ENCODE data around the gene CEACAM16. TPM values are rescaled to one million over a fixed set of nuclear protein-coding genes. Genes with fewer than 3 reads are reported as not detected.

Gene CEACAM16
- total and polyA plus RNA-seq, 9 of the 15 experiments (the other 6 are each of a cell fraction or from before 2014, with no cell fraction given) = not detected

- no peaks in the 10 kb centered on the region for H3K27me3 ChIP-seq (ENCODE audit: control insufficient read depth in 2 of 2, insufficient read depth in 2 of 2, low read length in 2 of 2)
- in situ Hi-C loops (cut with MboI) = no loop called here
- WGBS (ENCODE audit: insufficient coverage, low coverage, missing lambda C conversion rate) = 0% methylated on average over 8 of the region's 11 CpGs
- no peaks in the 10 kb centered on the region for H4K20me1 ChIP-seq (replicated peaks; ENCODE audit: control insufficient read depth, insufficient read depth, low read length)
- ChIA-PET CTCF (ENCODE audit: low intra/inter-chr PET ratio) (no interaction called here), POLR2A (interaction anchor here (0.7 to 1.8 kb wide), 4 partner anchors 10 to 293 kb away, joined by 3 to 16 read pairs (median 3); no protein-coding TSS in a partner anchor)
- peak overlapping the region; percentile 36; the same call in 1 of the 2 replicates for H3K4me3 ChIP-seq
- DNase-seq (ENCODE audit: extremely low read depth in 1 of 4, low spot score in 3 of 4) (no peak), FAIRE-seq (no peak), ATAC-seq (no peak)
- peak overlapping the region; percentile 77 for H3K27ac ChIP-seq (ENCODE audit: extremely low read depth, low read depth, low read length)
- peak overlapping the region; percentile 73 to 79; a peak in 3 of 4 replicates for H3K9ac ChIP-seq (ENCODE audit: insufficient read depth in 1 of 2, low read depth in 2 of 2, low read length in 2 of 2)
- no peaks in the 10 kb centered on the region for H3K9me1 ChIP-seq (ENCODE audit: control insufficient read depth, insufficient read depth, low read length)
- no peaks in the 10 kb centered on the region for H3K36me3 ChIP-seq (ENCODE audit: control insufficient read depth, insufficient read depth, low read length)
- no peaks in the 10 kb centered on the region for H3K79me2 ChIP-seq (ENCODE audit: control insufficient read depth, insufficient read depth, low read length)
- no peak for TF ChIP-seq FOXA3 (CRISPR knock-in tag; conservative IDR thresholded peaks at IDR 0.05 in 1 of 2, IDR thresholded peaks at IDR 0.05 in 1 of 2)
- TF ChIP-seq ZNF395 (CRISPR knock-in tag; IDR thresholded peaks at IDR 0.05) = 0 out of 2 replicates have a peak, but pooled peaks have one; percentile 3
- TF ChIP-seq ZNF740 (CRISPR knock-in tag; IDR thresholded peaks at IDR 0.05) = no peak
- TF ChIP-seq ZNF740 (tag; IDR thresholded peaks at IDR 0.05) = peak in 1 of 2 experiments; percentile 70; a peak in 1 of 4 replicates
- 0 out of 4 replicates have a peak, but pooled peaks of 1 of the 2 experiments have one; percentile 5 for TF ChIP-seq ZNF639 (CRISPR knock-in tag; conservative IDR thresholded peaks at IDR 0.05 in 1 of 2, IDR thresholded peaks at IDR 0.05 in 1 of 2)
- 0 out of 2 replicates have a peak, but pooled peaks have one; percentile 18 for TF ChIP-seq ZNF584 (CRISPR knock-in tag; IDR thresholded peaks at IDR 0.05; ENCODE audit: low read depth)
- 0 out of 2 replicates have a peak, but pooled peaks have one; percentile 12 for TF ChIP-seq ZNF197 (CRISPR knock-in tag; IDR thresholded peaks at IDR 0.05; ENCODE audit: low read depth)
- 0 out of 2 replicates have a peak, but pooled peaks have one; percentile 61 for TF ChIP-seq VEZF1 (CRISPR knock-in tag; IDR thresholded peaks at IDR 0.05)
- no peak for TF ChIP-seq FOXP1 (CRISPR knock-in tag; IDR thresholded peaks at IDR 0.05)
- TF ChIP-seq CHD4 (IDR thresholded peaks at IDR 0.05; ENCODE audit: insufficient read depth, insufficient replicate concordance, low read depth, low read length, poor library complexity, severe bottlenecking) = no peak
- TF ChIP-seq NRF1 (conservative IDR thresholded peaks at IDR 0.05 in 1 of 2, IDR thresholded peaks at IDR 0.05 in 1 of 2) = 0 out of 4 replicates have a peak, but pooled peaks of 1 of the 2 experiments have one; percentile 1
- peak; percentile 7 for TF ChIP-seq TAF1 (IDR thresholded peaks at IDR 0.05; ENCODE audit: control insufficient read depth, extremely low read depth, insufficient read depth, low read length, severe bottlenecking)
- H3K4me1 ChIP-seq (replicated peaks in 1 of 2; ENCODE audit: control insufficient read depth in 2 of 2, insufficient read depth in 2 of 2, low read length in 2 of 2) = peaks cover 22 to 56% of the 10 kb centered on the region in 2 experiments
- no TSS peak for BruUV-seq (replicated peaks)
- intact Hi-C loops (cut with micrococcal nuclease) = no loop called here
- peak overlapping the region; percentile 78 for H3K4me2 ChIP-seq (ENCODE audit: insufficient read depth, low read length)
- H3K9me3 ChIP-seq (replicated peaks; ENCODE audit: control insufficient read depth, insufficient read depth, low read depth, low read length) = no peaks in the 10 kb centered on the region
- H2AFZ ChIP-seq (ENCODE audit: low read depth, low read length) = peak overlapping the region; percentile 82
Observed at GRCh38 chr19:44753626-44753931, 54.6 kb downstream of the CEACAM16 start.
